GM18508 (cell line): ENCODE data around the gene VPS33A.
"Not testable (repeated sequence)": the region's sequence is repeated elsewhere in the genome, so short reads cannot be mapped to it uniquely, and the experiment has no call there.

Experiments
- ATAC-seq: cut with Tn5 transposase; IDR thresholded peaks from one replicate; pipeline ENCODE4 v1.9.1; 2021; ENCODE audit warnings: moderate number of reproducible peaks; ENCODE audit not compliant: insufficient read depth, unreplicated experiment

The VPS33A gene

DNA sequence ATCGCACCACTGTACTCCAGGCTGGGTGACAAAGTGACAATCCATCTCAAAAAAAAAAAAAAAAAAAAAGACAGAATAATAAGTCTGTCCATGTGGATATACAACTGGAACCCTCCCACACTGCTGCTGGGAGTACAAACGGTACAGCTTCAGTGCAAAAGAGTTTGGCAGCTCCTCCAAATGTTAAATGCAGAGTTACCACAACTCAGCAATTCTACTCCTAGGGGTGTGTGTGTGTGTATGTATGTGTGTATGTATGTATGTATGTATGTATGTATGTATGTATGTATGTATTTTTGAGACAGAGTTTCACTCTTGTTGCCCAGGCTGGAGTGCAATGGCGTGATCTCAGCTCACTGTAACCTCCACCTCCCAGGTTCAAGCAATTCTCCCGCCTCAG, 7.4 kb downstream of the VPS33A start:
- ATAC-seq: not testable (repeated sequence)

DNA sequence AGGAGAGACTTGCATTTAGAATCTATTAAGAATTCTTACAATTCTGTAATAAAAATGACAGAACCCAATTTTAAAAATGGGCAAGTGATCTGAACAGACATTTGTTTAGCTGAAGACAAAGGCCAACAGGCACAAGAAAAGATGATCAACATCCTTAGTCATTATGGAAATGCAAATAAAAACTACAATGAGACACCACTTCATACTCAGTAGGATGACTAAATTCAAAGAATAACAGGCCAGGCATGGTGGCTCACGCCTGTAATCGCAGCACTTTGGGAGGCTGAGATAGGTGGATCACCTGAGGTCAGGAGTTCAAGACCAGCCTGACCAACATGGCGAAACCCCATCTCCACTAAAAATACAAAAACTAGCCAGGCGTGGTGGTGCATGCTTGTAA, 7.8 kb downstream of the VPS33A start:
- not testable (repeated sequence) for ATAC-seq

DNA sequence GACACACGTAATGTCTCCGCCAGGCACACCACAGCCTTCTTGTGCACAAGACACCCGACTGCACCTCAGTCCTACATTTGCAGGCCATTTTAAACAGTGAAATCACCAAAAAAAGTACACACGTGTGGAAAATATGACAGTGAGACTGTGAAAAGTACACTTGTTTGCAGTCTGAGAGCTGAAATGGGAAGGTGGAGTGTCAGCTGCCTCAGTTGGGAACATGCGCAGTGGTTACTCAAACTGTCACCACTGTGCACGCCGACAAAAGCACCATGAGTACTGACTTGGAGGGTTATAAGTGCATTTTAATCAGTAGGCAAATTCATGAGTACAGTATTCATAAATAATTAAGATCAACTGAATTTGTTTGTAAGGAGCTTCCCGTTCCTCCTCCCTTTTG, 15.8 kb downstream of the VPS33A start:
- no peak for ATAC-seq

DNA sequence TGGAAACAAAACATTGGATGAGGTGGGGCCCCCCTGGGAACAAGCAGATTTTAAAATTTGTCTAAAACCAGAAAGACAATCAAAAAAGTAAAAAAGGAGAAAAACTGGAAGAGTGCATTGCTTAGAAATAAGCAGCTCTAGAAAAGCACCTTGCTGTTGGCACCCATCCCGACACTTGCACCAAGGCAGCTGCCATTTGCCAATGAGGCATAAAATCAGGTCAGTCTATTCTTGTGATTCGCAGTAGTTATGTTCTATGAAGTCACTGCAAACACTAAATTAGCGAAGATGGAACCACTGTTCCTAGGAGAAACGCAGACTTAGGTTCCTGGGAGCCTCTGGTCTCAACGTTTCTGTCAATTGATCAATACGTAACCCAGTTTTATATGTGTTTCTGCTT, 16.2 kb downstream of the VPS33A start:
- no peak for ATAC-seq

DNA sequence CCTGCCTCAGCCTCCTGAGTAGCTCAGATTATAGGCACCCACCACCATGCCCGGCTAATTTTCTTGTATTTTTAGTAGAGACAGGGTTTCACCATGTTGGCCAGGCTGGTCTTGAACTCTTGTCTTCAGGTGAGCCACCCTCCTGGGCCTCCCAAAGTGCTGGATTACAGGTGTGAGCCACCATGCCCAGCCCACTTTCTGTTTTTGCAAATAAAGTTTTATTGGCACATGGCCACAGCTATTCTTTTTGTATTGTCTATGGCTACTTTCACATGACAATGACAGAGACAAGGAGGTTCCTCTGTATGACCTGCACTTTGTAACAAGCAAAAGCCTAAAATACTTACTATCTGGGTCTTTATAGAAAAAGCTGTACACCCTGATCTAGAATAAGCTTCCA, 20.7 kb downstream of the VPS33A start:
- no peak for ATAC-seq

DNA sequence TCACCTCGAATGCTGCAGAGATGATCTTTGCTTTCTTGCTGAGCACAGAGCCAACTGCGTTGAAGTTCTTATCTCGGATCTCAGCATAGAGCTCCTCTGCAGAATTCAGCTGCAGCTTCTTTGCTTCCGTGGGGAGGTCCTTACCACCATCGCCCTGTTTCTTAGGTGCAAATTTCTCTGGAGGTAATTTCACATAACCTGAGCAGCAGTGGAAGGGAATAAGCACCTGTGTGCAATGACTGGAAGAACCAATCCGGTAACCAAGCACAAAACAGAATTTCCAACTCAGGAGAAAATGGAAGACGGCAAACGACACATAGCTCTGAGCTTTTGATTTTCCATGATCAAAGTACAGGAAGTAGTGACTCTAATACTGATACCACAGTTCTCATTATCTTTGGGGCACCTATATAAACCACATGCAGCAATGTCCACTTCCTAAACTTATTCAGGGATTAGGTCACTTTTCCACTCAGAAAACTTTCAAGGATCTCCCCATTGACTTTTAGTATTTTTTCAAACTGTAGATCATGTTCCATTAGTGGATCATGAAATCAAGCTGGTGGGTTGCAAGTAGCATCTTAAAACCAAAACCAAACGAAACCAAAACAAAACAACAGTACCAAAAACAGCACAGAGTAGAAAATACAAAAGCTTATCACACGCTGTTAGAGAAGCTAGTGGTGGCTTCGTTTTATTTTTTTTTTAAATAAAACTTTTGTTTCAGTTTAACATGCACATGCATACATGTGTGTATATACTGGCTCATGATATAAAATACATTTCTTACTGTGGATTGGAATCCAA, 21.5 kb downstream of the VPS33A start:
- ATAC-seq: no peak

DNA sequence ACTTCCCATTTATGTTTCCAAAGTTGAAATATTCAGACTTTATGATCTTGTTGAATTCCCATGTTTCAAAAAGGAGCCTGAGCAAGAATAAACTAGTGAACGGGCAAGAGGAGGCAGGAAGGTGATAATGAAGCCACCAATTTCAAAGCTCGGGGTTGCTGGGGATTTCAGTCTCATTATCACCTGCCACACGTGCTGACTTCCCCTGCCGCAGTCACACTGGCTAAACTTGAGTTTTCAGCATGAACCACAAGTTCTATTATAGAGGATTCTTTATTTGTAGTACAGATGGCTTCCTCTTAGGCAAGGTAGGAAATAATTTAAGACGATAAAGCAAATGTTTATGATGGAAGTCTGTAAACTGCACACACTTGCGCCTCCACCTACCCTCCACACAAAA, 22.3 kb downstream of the VPS33A start:
- no peak for ATAC-seq

DNA sequence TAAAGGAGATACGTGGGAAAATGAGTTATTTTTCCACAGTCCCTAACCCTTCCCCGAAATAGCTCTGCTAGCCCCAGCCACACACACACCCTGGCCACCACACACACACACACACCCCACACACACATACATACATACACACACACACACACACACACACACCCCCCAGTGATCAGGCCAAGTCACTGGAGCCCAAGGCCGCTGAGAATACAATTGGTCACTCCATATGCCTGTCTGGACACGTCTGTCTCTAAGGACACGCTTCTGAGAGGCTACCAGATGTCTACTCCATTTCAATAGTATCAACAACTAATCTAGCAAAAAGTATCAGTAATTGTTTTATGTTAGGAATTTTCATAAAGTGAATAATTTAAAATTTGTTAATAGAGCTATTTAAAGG, 27.4 kb downstream of the VPS33A start:
- ATAC-seq: no peak

DNA sequence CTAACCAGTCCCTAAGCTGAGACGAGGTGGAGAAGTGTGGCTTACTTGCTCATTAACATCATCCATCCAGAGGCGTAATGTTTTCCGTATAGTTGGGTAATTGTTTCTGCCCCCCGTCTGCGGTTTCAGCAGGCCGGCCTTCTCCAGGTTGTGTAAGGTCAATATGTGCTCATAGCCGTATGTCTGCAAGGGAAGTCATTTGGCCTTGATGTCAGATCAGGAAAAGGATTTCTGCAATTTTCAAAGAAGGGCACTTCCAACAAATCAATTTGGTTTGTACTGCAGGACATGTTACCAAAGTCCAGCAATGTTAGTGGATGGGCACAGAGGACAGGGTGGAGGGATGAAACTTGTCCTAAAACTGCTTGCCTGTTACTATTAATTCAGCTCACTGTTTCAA, 30.6 kb downstream of the VPS33A start:
- no peak for ATAC-seq

DNA sequence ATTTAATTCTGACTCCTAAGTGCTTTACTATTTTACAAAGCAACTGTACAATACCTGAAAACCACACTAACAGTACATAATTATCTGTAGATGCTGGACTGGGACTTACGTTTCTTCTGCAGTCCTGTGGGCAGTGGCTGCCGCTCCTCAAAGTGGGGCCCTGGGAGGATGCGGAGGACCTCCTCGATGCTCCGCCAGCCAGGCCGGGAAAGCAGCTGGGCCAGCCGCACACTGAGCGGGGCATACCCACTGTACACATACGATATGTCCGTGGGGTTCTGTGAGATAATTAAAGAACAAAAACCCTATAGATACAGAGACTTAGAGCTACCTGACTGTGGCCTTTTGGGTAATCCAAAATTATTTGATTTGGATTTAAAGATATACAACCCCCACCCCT, 33.6 kb downstream of the VPS33A start:
- ATAC-seq: no peak

DNA sequence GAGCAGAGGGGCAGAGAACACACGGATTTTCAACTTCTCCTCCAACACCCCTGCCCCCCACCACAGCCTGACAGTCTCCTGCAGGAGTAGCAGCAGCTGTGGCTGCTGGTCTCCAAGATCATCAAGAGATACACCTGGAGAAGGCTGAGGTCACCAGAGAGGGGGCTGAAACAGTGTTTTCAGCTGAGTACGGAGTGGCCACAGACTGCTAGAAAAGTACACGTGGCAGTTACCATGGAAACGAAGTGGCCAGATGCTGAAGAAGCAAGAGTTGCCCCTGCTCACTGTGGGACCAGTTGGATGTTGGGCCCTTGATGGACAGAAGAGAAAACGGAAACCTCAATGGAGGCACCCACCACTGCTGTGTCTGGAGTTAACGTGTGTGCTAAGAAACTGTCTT, 35.5 kb downstream of the VPS33A start:
- ATAC-seq: no peak

DNA sequence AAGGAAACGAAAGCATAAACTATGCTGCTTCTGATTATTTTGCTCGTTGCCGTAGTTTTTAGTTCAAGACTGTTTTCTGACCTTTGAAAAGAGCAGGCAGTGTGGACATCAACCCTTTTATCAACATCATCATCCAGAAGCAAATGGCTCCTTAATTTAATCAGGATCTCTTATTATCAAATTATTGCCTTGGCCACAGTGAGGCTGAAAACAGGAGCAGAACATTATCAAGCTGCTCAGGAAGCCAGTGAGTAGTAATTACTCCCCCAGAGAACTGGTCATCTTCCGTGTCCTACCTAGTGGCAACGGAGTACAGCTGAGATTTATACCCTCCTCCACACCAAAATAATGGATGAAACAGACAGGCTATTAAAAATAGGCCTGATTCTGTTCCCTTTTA, 38.2 kb downstream of the VPS33A start:
- ATAC-seq: no peak

DNA sequence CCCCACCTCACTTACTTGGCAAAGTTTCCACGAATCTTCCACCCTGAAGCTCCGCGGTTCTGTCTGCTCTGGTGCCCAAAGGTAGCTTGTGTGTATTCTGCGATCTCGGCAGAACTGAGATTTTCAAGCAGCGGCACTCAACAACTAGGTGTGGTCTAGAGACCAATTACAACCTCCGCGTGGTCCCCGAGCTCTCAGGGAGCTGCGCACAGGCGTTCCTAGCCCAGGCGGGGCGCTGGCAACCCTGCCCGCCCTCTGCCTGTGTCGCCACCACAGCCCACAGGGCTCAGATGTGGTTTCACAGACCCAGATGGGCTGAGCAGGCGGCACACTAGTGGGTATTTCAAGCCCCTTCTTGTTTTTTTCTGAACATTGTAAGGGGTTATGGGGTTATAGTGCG, 39.0 kb downstream of the VPS33A start:
- no peak for ATAC-seq

DNA sequence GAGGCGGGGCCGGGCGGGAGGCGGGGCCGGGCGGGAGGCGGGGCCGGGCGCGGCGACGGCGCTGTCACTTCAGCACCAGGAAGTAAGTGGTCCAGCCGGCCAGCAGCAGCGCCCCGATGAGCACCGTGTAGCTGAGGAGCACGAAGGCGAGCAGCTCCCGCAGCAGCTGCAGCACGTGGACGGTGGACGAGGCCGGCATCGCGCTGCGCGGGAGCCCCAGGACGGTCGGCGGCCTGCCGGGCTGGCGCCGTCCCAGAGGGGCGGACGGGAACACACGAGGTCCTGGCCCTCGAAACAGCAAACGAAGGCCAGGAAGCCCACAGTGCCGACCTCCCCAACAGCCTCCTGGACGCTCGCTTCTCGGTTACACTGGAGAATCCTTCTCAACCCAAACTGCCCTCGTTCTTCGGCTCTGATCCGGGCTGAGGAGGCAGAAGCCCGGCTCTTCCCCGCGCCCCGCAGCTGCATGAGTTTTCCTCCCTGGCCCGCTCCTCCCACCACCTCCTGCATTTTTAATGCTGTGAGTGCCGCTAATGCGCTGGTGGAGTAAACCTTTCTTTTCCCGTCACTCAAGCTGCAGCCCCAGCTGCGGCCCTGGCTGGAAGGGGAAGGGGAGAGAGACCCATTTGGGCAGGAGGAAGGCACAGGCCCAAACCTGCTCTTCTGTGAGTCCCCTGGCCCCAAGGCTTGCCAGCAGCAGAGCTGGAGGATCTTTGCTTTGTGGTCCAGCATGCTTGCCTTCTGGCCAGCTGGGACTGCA, 39.7 kb downstream of the VPS33A start:
- no peak for ATAC-seq

DNA sequence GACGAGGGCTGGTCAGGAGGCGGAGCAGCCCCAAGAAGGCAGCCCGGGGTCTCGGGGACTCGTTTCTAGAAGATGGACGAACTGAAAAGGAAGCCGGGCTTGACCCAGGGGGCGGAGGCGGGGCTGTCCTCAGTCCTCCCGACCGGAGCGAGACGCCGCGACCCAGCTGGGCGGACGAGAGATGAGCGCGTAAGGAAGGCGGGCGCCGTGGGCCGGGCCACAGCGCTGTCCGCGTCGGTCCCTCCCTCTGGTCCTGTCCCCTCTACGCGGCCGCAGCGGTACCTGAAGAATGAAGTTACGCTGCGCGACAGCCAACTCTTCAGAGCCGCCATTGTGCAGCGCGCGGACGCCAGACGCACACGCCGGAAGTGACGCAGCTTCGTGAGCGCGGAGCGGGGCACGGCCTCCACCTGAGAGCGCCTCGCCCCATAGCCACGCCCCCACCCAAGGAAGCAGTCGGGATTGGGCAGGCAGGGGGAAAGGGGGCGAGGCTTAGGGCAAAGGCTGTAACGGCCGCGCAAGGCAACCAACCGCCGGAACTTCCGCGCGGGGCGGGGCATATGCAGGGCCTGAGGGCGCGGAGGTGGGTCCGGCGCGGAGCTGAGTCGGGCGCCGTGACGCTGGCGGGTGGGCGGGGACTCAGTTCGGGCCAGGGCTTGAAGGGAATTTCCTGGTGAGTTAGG, 40.5 kb downstream of the VPS33A start, which contains the start of gene DIABLO:
TSS of gene DIABLO (minus strand) at position 370 of the 683 bp plus-strand sequence. CDS start at position 332, 38 bp downstream.
- ATAC-seq: peak; percentile 71

DNA sequence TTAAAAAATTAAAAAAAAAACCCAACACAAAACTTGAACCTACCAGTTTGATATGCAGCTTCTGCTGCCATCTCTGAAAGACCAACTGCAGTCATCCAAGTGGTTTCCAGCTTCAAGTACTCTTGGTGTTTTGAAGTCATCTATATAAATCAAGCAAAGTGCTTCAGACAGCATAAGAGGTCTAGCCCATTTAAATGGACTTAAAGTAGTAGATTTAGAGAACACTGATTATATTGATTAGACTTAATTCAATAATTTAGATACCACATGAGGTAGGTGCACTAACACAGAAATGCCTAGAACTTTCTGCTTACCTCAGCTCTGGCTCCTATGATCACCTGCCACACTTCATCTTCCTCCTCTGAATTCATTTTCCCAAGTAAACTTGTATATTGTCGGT, 49.8 kb downstream of the VPS33A start:
- no peak for ATAC-seq

DNA sequence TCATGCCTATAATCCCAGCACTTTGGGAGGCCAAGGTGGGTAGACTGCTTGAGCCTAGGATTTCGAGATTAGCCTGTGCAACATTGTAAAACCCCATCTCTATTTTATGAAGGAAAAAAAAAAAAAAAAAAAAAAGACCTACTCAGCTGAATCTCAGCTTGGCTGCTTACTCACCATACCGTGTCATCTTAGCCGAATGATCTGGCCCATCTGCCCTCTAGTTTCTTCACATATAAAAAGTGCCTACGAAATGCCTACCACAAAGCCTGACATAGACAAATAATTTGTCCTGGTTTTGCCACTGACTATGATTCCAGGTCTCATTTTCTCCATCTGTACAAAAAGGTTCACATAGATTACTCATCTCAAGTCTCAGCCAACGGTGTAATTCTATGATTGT, 50.5 kb downstream of the VPS33A start:
- no peak for ATAC-seq

DNA sequence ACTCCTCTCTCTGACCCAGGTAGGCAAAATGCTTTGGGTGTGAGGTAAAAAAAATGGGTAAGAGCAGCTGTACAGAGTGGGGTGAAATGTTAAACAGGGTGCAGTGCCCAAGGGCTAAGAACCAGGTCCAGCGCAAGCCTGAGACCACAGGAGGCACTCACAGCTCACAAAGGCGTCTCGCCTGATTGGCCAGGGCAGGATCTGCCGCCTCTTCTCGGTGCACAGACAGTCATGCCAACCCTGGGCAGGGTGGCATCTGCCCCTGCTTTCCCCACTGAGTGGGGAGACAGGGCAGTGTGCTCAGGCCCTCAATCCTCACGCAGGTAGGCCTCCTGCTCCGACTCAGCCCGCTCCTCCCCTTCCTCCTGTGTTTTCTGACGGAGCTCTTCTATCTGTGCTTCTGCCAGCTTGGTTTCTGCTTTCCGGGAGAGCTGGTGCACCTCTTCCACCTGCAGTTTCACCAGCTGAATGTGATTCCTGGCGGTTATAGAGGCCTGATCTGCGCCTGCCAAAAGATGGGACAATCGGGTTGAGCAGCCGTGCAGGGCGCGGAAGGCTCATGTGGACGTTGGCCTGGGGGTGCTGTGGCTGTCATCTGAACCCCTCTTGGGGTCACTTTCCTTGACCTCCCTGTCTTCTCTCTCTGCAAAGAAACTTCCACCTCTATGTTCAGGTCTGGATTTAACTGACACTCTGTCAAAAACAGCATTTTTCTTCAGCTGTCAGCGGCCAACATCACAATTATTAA, 58.0 kb downstream of the VPS33A start:
- ATAC-seq: no peak

DNA sequence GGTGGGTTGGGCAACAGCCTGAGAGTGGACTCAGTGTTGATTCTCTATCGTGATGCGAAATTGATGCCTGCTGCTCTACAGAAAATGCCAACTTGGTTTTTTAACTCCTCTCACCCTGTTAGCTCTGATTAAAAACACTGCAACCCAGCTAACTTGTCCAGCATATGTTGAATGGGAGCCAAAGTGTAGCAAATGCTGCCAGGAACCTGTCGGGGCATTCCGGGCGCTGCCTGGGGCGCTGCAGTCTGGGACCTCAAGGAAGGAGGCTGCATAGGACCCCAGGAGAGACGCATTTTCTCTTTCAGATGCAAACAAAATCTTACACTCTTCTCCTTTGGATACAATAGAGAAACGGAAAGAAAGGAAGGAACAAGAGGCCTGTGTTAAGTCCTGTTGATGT, 58.9 kb downstream of the VPS33A start:
- ATAC-seq: no peak

DNA sequence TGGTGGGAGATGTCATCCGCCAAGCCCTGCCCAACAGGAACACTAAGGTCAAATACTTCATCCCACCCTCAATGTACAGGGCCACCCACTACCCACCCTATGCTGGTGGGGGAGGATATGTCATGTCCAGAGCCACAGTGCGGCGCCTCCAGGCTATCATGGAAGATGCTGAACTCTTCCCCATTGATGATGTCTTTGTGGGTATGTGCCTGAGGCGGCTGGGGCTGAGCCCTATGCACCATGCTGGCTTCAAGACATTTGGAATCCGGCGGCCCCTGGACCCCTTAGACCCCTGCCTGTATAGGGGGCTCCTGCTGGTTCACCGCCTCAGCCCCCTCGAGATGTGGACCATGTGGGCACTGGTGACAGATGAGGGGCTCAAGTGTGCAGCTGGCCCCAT, 59.3 kb downstream of the VPS33A start:
- ATAC-seq: no peak
